GM23338 (cell line): ENCODE measurements around the gene RPL31. TPM values are rescaled to one million over a fixed set of nuclear protein-coding genes. Genes with fewer than 3 reads are reported as not detected.
A peak's percentile ranks its signal among the peaks of the same experiment; 100 is the strongest.

ENCODE experiments used
- ATAC-seq: fragments of 200-7000 bp; cut with Tn5 transposase; 3 replicates; pipeline ENCODE4 v1.9.1; 2020
- DNase-seq: peaks from one replicate; pipeline ENCODE4 v3.0.0-alpha.2; 2015; ENCODE audit warnings: low spot score
- H2AFZ ChIP-seq: fragments of 200-600 bp; sonication (generic); 2 replicates; pipeline ENCODE4 v1.8.0; 2016; ENCODE audit warnings: antibody characterized with exemption, mild to moderate bottlenecking, moderate library complexity
- H3F3A ChIP-seq: fragments of 200-600 bp; sonication (generic); replicated peaks from 2 replicates; pipeline ENCODE4 v1.8.0; 2017; ENCODE audit warnings: antibody characterized with exemption, mixed run types, low read depth
- H3K27ac ChIP-seq: fragments of 200-600 bp; sonication (generic); 2 replicates; pipeline ENCODE4 v1.6.1; 2016; ENCODE audit warnings: low read depth
- H3K27me3 ChIP-seq: fragments of 200-600 bp; sonication (generic); 2 replicates; pipeline ENCODE4 v1.8.0; 2016; ENCODE audit warnings: mild to moderate bottlenecking, mixed run types, moderate library complexity; ENCODE audit not compliant: insufficient read depth
- H3K36me3 ChIP-seq: fragments of 200-600 bp; sonication (generic); 2 replicates; pipeline ENCODE4 v1.8.0; 2016; ENCODE audit warnings: mild to moderate bottlenecking; ENCODE audit not compliant: insufficient read depth
- H3K4me1 ChIP-seq: fragments of 200-600 bp; sonication (generic); 2 replicates; pipeline ENCODE4 v1.8.0; 2016; ENCODE audit warnings: mild to moderate bottlenecking, moderate library complexity; ENCODE audit not compliant: insufficient read depth
- H3K4me2 ChIP-seq: fragments of 200-600 bp; sonication (generic); 2 replicates; pipeline ENCODE4 v1.7.1; 2017; ENCODE audit warnings: mixed run types
- H3K4me3 ChIP-seq: fragments of 200-600 bp; sonication (generic); 2 replicates; pipeline ENCODE4 v1.6.1; 2016; ENCODE audit warnings: mixed run types
- H3K79me2 ChIP-seq: fragments of 200-600 bp; sonication (generic); replicated peaks from 2 replicates; pipeline ENCODE4 v1.8.0; 2017; ENCODE audit warnings: mild to moderate bottlenecking; ENCODE audit not compliant: insufficient read depth
- H3K9me2 ChIP-seq: fragments of 200-600 bp; sonication (generic); 2 replicates; pipeline ENCODE4 v1.8.0; 2017; ENCODE audit not compliant: insufficient read depth
- H4K20me1 ChIP-seq: fragments of 200-600 bp; sonication (generic); replicated peaks from 2 replicates; pipeline ENCODE4 v1.8.0; 2017; ENCODE audit warnings: mild to moderate bottlenecking; ENCODE audit not compliant: insufficient read depth
- H3K27ac Mint-ChIP-seq: 2 replicates; pipeline ENCODE4 v1.8.0; 2020; ENCODE audit warnings: inconsistent platforms, mild to moderate bottlenecking, moderate library complexity, mixed read lengths
- H3K27me3 Mint-ChIP-seq: 3 replicates; pipeline ENCODE4 v1.8.0; 2022; ENCODE audit warnings: low read depth, mild to moderate bottlenecking, moderate library complexity, mixed read lengths, inconsistent platforms; ENCODE audit not compliant: insufficient read depth, poor library complexity
- H3K36me3 Mint-ChIP-seq: 3 replicates; pipeline ENCODE4 v1.8.0; 2021; ENCODE audit warnings: low read depth, mild to moderate bottlenecking, inconsistent platforms, moderate library complexity, mixed read lengths
- H3K4me1 Mint-ChIP-seq: 3 replicates; pipeline ENCODE4 v1.8.0; 2020; ENCODE audit warnings: mild to moderate bottlenecking, inconsistent platforms, mixed read lengths
- H3K4me3 Mint-ChIP-seq: 3 replicates; pipeline ENCODE4 v1.8.0; 2021; ENCODE audit warnings: moderate library complexity, mild to moderate bottlenecking, inconsistent platforms, mixed read lengths
- H3K9me3 Mint-ChIP-seq: 3 replicates; pipeline ENCODE4 v1.8.0; 2020; ENCODE audit warnings: moderate library complexity, mild to moderate bottlenecking, inconsistent platforms, mixed read lengths
- CREB1 ChIP-seq: fragments of 250-450 bp; sonication (Bioruptor Pico); IDR thresholded peaks from 2 replicates; pipeline ENCODE4 v1.5.0; 2020; ENCODE audit warnings: low read depth, mild to moderate bottlenecking, moderate library complexity
- CTCF ChIP-seq, 2 experiments: fragments of 200-600 bp in 1 of 2; sonication (generic) in 1 of 2; conservative IDR thresholded peaks; 2 replicates each; pipeline versions ENCODE4 v1.5.1 to v1.6.1; 2016 to 2017; ENCODE audit warnings: antibody characterized with exemption in 2 of 2, low read depth in 2 of 2, mild to moderate bottlenecking in 2 of 2, moderate library complexity in 1 of 2
- EZH2 ChIP-seq: fragments of 200-600 bp; sonication (generic); IDR thresholded peaks from one replicate; pipeline ENCODE4 v1.8.0; 2017; ENCODE audit warnings: antibody characterized with exemption, mild to moderate bottlenecking, low read depth; ENCODE audit not compliant: unreplicated experiment
- JUNB ChIP-seq: IDR thresholded peaks from one replicate; pipeline ENCODE4 v1.6.1; 2016; ENCODE audit warnings: antibody characterized with exemption; ENCODE audit not compliant: unreplicated experiment
- STAT1 ChIP-seq: IDR thresholded peaks from one replicate; pipeline ENCODE4 v1.6.1; 2016; ENCODE audit warnings: antibody characterized with exemption; ENCODE audit not compliant: unreplicated experiment
- ZNF114 ChIP-seq: fragments of 250-450 bp; sonication (Bioruptor Pico); IDR thresholded peaks from 2 replicates; pipeline ENCODE4 v1.5.0; 2020; ENCODE audit warnings: mild to moderate bottlenecking, moderate library complexity
- ZNF331 ChIP-seq: fragments of 250-450 bp; sonication (Bioruptor Pico); IDR thresholded peaks from 2 replicates; pipeline ENCODE4 v1.5.0; 2020; ENCODE audit warnings: low read depth, mild to moderate bottlenecking, moderate library complexity
- polyA plus RNA-seq: library from polyadenylated mRNA; unstranded; fragments of >200 nt; fragmentation: Nextera tagmentation; extraction: Ambion mirVana; gene quantifications from 2 replicates; pipeline ENCODE4 v1.2.1, GENCODE V29; 2016
- total RNA-seq: library from RNA; depleted of rRNA; stranded (reverse); fragments of >200 nt; shearing (Covaris generic); gene quantifications from 2 replicates; pipeline ENCODE4 v1.2.3, GENCODE V29; 2014
- TF ChIP-seq, protein P1 (sequence below): IDR thresholded peaks from 2 replicates; pipeline ENCODE4 v1.6.1; 2016; ENCODE audit warnings: antibody characterized with exemption
- TF ChIP-seq, protein P2 (sequence below): IDR thresholded peaks from one replicate; pipeline ENCODE4 v1.6.1; 2018; ENCODE audit warnings: antibody characterized with exemption; ENCODE audit not compliant: unreplicated experiment

The RPL31 gene
- total and polyA plus RNA-seq, 2 experiments from 2014 or later, result 819 to 3,213 TPM

GRCh38 chr2:101036562-101036961, 34.5 kb downstream of the RPL31 start:
- Mint-ChIP-seq H3K27me3 (peaks cover 7% of the 10 kb centered on the region), H3K27ac (no peak overlapping the region), H3K9me3 (no peaks in the 10 kb centered on the region), H3K4me1 (peaks cover 12% of the 10 kb centered on the region), H3K4me3 (no peak overlapping the region), H3K36me3 (peaks cover 70% of the 10 kb centered on the region)
- H3K36me3 ChIP-seq, result peaks cover 3% of the 10 kb centered on the region
- H3K9me2 ChIP-seq, result no peaks in the 10 kb centered on the region
- DNase-seq (peak; percentile 47), ATAC-seq (no peak)
- no peak overlapping the region for H3K27ac ChIP-seq
- H3K4me2 ChIP-seq, result no peak overlapping the region
- H3K4me3 ChIP-seq, result no peak overlapping the region
- peak in 1 of 2 experiments; percentile 57; a peak in 3 of 4 replicates for TF ChIP-seq CTCF (conservative IDR thresholded peaks at IDR 0.05; ENCODE audit: low read depth in 2 of 2)
- no peak for TF ChIP-seq JUNB
- H2AFZ ChIP-seq, result no peak overlapping the region
- no peaks in the 10 kb centered on the region for H3F3A ChIP-seq
- no peaks in the 10 kb centered on the region for H3K79me2 ChIP-seq
- no peaks in the 10 kb centered on the region for H3K27me3 ChIP-seq
- H4K20me1 ChIP-seq, result no peaks in the 10 kb centered on the region
- H3K4me1 ChIP-seq, result no peaks in the 10 kb centered on the region

- no peak for DNase-seq
- H3K36me3 Mint-ChIP-seq, result peaks cover 63% of the 10 kb centered on the region
- Histone ChIP-seq H2AFZ (no peak overlapping the region), H3K9me2 (no peaks in the 10 kb centered on the region), H3K4me2 (no peak overlapping the region), H3K4me1 (no peaks in the 10 kb centered on the region), H3F3A (no peaks in the 10 kb centered on the region), H3K79me2 (no peaks in the 10 kb centered on the region), H3K4me3 (no peak overlapping the region), H3K27me3 (no peaks in the 10 kb centered on the region), H3K27ac (no peak overlapping the region), H3K36me3 (peaks cover 3% of the 10 kb centered on the region), H4K20me1 (no peaks in the 10 kb centered on the region)
- no peaks in the 10 kb centered on the region for H3K9me3 Mint-ChIP-seq
- peaks cover 5% of the 10 kb centered on the region for H3K27me3 Mint-ChIP-seq
- H3K27ac Mint-ChIP-seq, result peak overlapping the region; percentile 83; the same call in 1 of the 2 replicates
- ATAC-seq, result no peak
- peaks cover 12% of the 10 kb centered on the region for H3K4me1 Mint-ChIP-seq
- no peak overlapping the region for H3K4me3 Mint-ChIP-seq
- TF ChIP-seq CREB1 (CRISPR knock-in tag), result no peak
- TF ChIP-seq, protein P1, sequence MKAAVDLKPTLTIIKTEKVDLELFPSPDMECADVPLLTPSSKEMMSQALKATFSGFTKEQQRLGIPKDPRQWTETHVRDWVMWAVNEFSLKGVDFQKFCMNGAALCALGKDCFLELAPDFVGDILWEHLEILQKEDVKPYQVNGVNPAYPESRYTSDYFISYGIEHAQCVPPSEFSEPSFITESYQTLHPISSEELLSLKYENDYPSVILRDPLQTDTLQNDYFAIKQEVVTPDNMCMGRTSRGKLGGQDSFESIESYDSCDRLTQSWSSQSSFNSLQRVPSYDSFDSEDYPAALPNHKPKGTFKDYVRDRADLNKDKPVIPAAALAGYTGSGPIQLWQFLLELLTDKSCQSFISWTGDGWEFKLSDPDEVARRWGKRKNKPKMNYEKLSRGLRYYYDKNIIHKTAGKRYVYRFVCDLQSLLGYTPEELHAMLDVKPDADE, result no peak
- no peak for TF ChIP-seq ZNF114
- TF ChIP-seq, protein P2, sequence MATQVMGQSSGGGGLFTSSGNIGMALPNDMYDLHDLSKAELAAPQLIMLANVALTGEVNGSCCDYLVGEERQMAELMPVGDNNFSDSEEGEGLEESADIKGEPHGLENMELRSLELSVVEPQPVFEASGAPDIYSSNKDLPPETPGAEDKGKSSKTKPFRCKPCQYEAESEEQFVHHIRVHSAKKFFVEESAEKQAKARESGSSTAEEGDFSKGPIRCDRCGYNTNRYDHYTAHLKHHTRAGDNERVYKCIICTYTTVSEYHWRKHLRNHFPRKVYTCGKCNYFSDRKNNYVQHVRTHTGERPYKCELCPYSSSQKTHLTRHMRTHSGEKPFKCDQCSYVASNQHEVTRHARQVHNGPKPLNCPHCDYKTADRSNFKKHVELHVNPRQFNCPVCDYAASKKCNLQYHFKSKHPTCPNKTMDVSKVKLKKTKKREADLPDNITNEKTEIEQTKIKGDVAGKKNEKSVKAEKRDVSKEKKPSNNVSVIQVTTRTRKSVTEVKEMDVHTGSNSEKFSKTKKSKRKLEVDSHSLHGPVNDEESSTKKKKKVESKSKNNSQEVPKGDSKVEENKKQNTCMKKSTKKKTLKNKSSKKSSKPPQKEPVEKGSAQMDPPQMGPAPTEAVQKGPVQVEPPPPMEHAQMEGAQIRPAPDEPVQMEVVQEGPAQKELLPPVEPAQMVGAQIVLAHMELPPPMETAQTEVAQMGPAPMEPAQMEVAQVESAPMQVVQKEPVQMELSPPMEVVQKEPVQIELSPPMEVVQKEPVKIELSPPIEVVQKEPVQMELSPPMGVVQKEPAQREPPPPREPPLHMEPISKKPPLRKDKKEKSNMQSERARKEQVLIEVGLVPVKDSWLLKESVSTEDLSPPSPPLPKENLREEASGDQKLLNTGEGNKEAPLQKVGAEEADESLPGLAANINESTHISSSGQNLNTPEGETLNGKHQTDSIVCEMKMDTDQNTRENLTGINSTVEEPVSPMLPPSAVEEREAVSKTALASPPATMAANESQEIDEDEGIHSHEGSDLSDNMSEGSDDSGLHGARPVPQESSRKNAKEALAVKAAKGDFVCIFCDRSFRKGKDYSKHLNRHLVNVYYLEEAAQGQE, result no peak
- no peak for TF ChIP-seq ZNF331
- TF ChIP-seq CTCF (conservative IDR thresholded peaks at IDR 0.05; ENCODE audit: low read depth in 2 of 2), result no peak
- no peak for TF ChIP-seq EZH2
- no peak for TF ChIP-seq STAT1
These were observed 35.2 kb downstream of the RPL31 start for GRCh38 chr2:101037161-101037755.
